Upper lobe of left lung (tissue), 6 donors: ENCODE data around the gene GPSM1. TPM values are rescaled to one million over a fixed set of nuclear protein-coding genes. Genes with fewer than 3 reads are reported as not detected.

Experiments used
- ATAC-seq, 2 donors: fragments of 200-7000 bp; cut with Tn5 transposase; one replicate each; pipeline ENCODE4 v1.9.1; 2022; ENCODE audit warnings: mild to moderate bottlenecking in 2 of 2, moderate library complexity in 2 of 2; ENCODE audit not compliant: low FRiP score in 2 of 2
- DNase-seq, 2 donors: peaks; one replicate each; pipeline ENCODE4 v3.0.0-alpha.2; 2019 to 2020
- H3K27ac ChIP-seq, 4 donors: fragments of 200-600 bp; sonication (generic); one replicate each; pipeline ENCODE4 v1.5.1; 2016 to 2019
- H3K27me3 ChIP-seq, 4 donors: fragments of 200-600 bp; sonication (generic); one replicate each; pipeline ENCODE4 v1.5.1; 2017 to 2019
- H3K36me3 ChIP-seq, 4 donors: fragments of 200-600 bp; sonication (generic); one replicate each; pipeline ENCODE4 v1.5.1; 2016 to 2019
- H3K4me1 ChIP-seq, 4 donors: fragments of 200-600 bp; sonication (generic); one replicate each; pipeline ENCODE4 v1.5.1; 2018 to 2019
- H3K4me3 ChIP-seq, 4 donors: fragments of 200-600 bp; sonication (generic); one replicate each; pipeline ENCODE4 v1.5.1; 2017 to 2019; ENCODE audit warnings: mild to moderate bottlenecking in 2 of 4, moderate library complexity in 1 of 4
- H3K9me3 ChIP-seq, 4 donors: fragments of 200-600 bp; sonication (generic); one replicate each; pipeline ENCODE4 v1.5.1; 2018 to 2019
- CTCF ChIP-seq, 6 experiments: fragments of 450-650 bp in 4 of 6; fragments of 200-600 bp in 2 of 6; sonication (generic) in 2 of 6; IDR thresholded peaks; one replicate each; pipeline ENCODE4 v1.5.1; 2016 to 2019; ENCODE audit warnings: antibody characterized with exemption in 6 of 6
- EP300 ChIP-seq, 4 donors: sonication (generic); formaldehyde crosslinking; IDR thresholded peaks; one replicate each; pipeline ENCODE4 v1.5.1; 2017; ENCODE audit warnings: antibody characterized with exemption in 4 of 4, control low read depth in 2 of 4
- POLR2A ChIP-seq, 4 donors: fragments of 450-650 bp; IDR thresholded peaks; one replicate each; pipeline ENCODE4 v1.5.1; 2016 to 2017; ENCODE audit warnings: antibody characterized with exemption in 4 of 4, mild to moderate bottlenecking in 2 of 4
- POLR2AphosphoS5 ChIP-seq, 2 donors: sonication (generic); formaldehyde crosslinking; IDR thresholded peaks; one replicate each; pipeline ENCODE4 v1.5.1; 2017; ENCODE audit warnings: antibody characterized with exemption in 2 of 2
- WGBS, 2 donors: methylation state at CpG; one replicate each; pipeline ENCODE4 v1.1.5; 2017 to 2018; 5-methylcytosine and 5-hydroxymethylcytosine counted together
- total RNA-seq, 6 donors: library from RNA; depleted of rRNA in 4 of 6; stranded (reverse); fragments of >200 nt in 4 of 6; gene quantifications; one replicate each; pipeline versions ENCODE4 v1.1.0 to v1.2.1, GENCODE V29; 2016 to 2021
- donor health status: DM: no; HTN: no; CAD: no; lungs with moderate emphysema.
- donor health status: DM: no; HTN: yes; CAD: no; lungs with severe emphysema.

GPSM1 gene
- total RNA-seq, 6 donors from 2014 or later: 10.0 to 78.6 (median 24.2) TPM

GRCh38 chr9:136312009-136312375 lies 15.3 kb upstream of the GPSM1 start:
- DNase-seq (no peak), ATAC-seq (no peak)
- 59 to 65% methylated on average over 2 to 10 of the region's 10 CpGs for WGBS, 2 donors
- no peak overlapping the region for H3K4me3 ChIP-seq
- TF ChIP-seq CTCF (IDR thresholded peaks at IDR 0.05) (no peak), EP300 (IDR thresholded peaks at IDR 0.05) (no peak), POLR2A (IDR thresholded peaks at IDR 0.05) (no peak), POLR2AphosphoS5 (IDR thresholded peaks at IDR 0.05) (no peak)
- no peaks in the 10 kb centered on the region for H3K36me3 ChIP-seq
- H3K9me3 ChIP-seq: peaks cover 0 to 13% (median 9%) of the 10 kb centered on the region in 4 donors
- H3K4me1 ChIP-seq: peaks cover 0 to 4% (median 0%) of the 10 kb centered on the region in 4 donors
- peaks cover 0 to 2% (median 0%) of the 10 kb centered on the region in 4 donors for H3K27me3 ChIP-seq
- H3K27ac ChIP-seq: no peak overlapping the region

GRCh38 chr9:136312436-136312835 lies 14.9 kb upstream of the GPSM1 start:
- DNase-seq (peak in 1 of 2 donors; percentile 77), ATAC-seq (peak; percentile 38 to 47)
- 64 to 70% methylated on average over 8 to 9 of the region's 12 CpGs for WGBS, 2 donors
- no peak overlapping the region for H3K27ac ChIP-seq
- no peak overlapping the region for H3K4me3 ChIP-seq
- H3K27me3 ChIP-seq: peaks cover 0 to 2% (median 0%) of the 10 kb centered on the region in 4 donors
- no peaks in the 10 kb centered on the region for H3K36me3 ChIP-seq
- H3K9me3 ChIP-seq: peaks cover 0 to 13% (median 9%) of the 10 kb centered on the region in 4 donors
- peaks cover 0 to 4% (median 0%) of the 10 kb centered on the region in 4 donors for H3K4me1 ChIP-seq
- TF ChIP-seq POLR2AphosphoS5 (IDR thresholded peaks at IDR 0.05) (no peak), POLR2A (IDR thresholded peaks at IDR 0.05) (no peak), CTCF (IDR thresholded peaks at IDR 0.05) (peak; percentile 42 to 72 (median 60)), EP300 (IDR thresholded peaks at IDR 0.05) (no peak)

- Histone ChIP-seq H3K27ac (no peak overlapping the region), H3K27me3 (peaks cover 0 to 2% (median 0%) of the 10 kb centered on the region in 4 donors), H3K4me1 (peaks cover 0 to 4% (median 0%) of the 10 kb centered on the region in 4 donors), H3K4me3 (no peak overlapping the region), H3K36me3 (no peaks in the 10 kb centered on the region), H3K9me3 (peaks cover 0 to 13% (median 9%) of the 10 kb centered on the region in 4 donors)
- WGBS, 2 donors: 83 to 86% methylated on average over 10 to 17 of the region's 18 CpGs
- no peak for TF ChIP-seq EP300 (IDR thresholded peaks at IDR 0.05)
- no peak for TF ChIP-seq CTCF (IDR thresholded peaks at IDR 0.05)
- TF ChIP-seq POLR2AphosphoS5 (IDR thresholded peaks at IDR 0.05): no peak
- TF ChIP-seq POLR2A (IDR thresholded peaks at IDR 0.05): no peak
- ATAC-seq (no peak), DNase-seq (peak in 1 of 2 donors; percentile 60)
Observed at GRCh38 chr9:136313111-136314055, 14.0 kb upstream of the GPSM1 start.

GRCh38 chr9:136314056-136314416 lies 13.3 kb upstream of the GPSM1 start:
- H3K9me3 ChIP-seq: peaks cover 0 to 13% (median 9%) of the 10 kb centered on the region in 4 donors
- H3K27me3 ChIP-seq: peaks cover 0 to under 1% (median 0%) of the 10 kb centered on the region in 4 donors
- no peak for ATAC-seq
- H3K4me1 ChIP-seq: peaks cover 0 to 4% (median 0%) of the 10 kb centered on the region in 4 donors
- TF ChIP-seq EP300 (IDR thresholded peaks at IDR 0.05): no peak
- TF ChIP-seq CTCF (IDR thresholded peaks at IDR 0.05): no peak
- no peak for TF ChIP-seq POLR2A (IDR thresholded peaks at IDR 0.05)
- no peak for TF ChIP-seq POLR2AphosphoS5 (IDR thresholded peaks at IDR 0.05)
- no peak overlapping the region for H3K4me3 ChIP-seq
- WGBS, 2 donors: 82 to 88% methylated on average over 3 of the region's 3 CpGs
- no peak for DNase-seq
- H3K27ac ChIP-seq: no peak overlapping the region
- no peaks in the 10 kb centered on the region for H3K36me3 ChIP-seq
